Measurements from ENCODE around the gene SIN3A. TPM values are rescaled to one million over a fixed set of nuclear protein-coding genes. Genes with fewer than 3 reads are reported as not detected.

SIN3A gene
- total and polyA plus RNA-seq, 2 of the 8 experiments (the other 6 are each of a cell fraction or from before 2014, with no cell fraction given) = 69.5 to 109 TPM

DNA sequence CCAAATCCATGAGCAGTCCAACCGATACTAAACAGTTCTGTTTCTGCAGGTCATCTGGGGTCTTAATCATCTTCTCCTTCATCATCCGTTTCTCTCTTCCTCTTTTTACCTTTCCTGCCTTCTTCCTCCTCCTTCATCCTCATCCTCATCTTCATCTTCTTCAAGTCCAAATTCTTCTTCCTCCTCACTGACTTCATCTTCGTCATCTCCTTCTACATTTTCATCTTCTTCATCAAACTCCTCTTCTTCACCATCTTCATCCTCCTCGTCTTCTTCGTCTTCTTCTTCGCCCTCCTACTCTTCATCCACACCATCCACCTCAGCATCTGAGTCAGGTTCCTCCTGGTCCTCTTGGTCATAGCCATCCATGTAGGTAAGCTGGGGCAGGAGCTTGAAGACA is 129.8 kb downstream of the SIN3A start:
- H3K36me3 ChIP-seq (ENCODE audit: control insufficient read depth in 2 of 4, insufficient read depth in 4 of 4, low read length in 3 of 4) = no peaks in the 10 kb centered on the region
- no peak overlapping the region for H3K14ac ChIP-seq (ENCODE audit: insufficient read length)
- H3K4me1 ChIP-seq (replicated peaks in 1 of 4; ENCODE audit: control insufficient read depth in 3 of 4, insufficient read depth in 4 of 4, low read length in 3 of 4) = no peaks in the 10 kb centered on the region
- no peak overlapping the region for H3K56ac ChIP-seq (replicated peaks; ENCODE audit: insufficient read length, low read depth, low read length)
- peaks cover 0 to 2% of the 10 kb centered on the region in 2 experiments; a peak in 1 of 4 replicates for H3K9me3 ChIP-seq (ENCODE audit: insufficient read depth in 2 of 2, low read depth in 1 of 2, low read length in 1 of 2)
- no peaks in the 10 kb centered on the region for H3K79me2 ChIP-seq (ENCODE audit: control insufficient read depth in 1 of 2, insufficient read depth in 2 of 2, low read length in 2 of 2)
- no peak overlapping the region for H3K9ac ChIP-seq (replicated peaks in 1 of 4; ENCODE audit: extremely low read depth in 1 of 4, low read depth in 3 of 4, low read length in 3 of 4)
- H2BK5ac ChIP-seq (ENCODE audit: low read depth, low read length) = no peak overlapping the region
- H3K27ac ChIP-seq (ENCODE audit: low read depth, low read length) = no peak overlapping the region
- TF ChIP-seq NANOG (IDR thresholded peaks at IDR 0.05; ENCODE audit: insufficient read depth, low read depth, low read length, poor library complexity, severe bottlenecking) = no peak
- no peak for TF ChIP-seq EZH2 (IDR thresholded peaks at IDR 0.05; ENCODE audit: low read depth, low read length, severe bottlenecking)
- TF ChIP-seq MAFK (IDR thresholded peaks at IDR 0.05; ENCODE audit: low read depth, low read length) = no peak
- TF ChIP-seq, protein P1, sequence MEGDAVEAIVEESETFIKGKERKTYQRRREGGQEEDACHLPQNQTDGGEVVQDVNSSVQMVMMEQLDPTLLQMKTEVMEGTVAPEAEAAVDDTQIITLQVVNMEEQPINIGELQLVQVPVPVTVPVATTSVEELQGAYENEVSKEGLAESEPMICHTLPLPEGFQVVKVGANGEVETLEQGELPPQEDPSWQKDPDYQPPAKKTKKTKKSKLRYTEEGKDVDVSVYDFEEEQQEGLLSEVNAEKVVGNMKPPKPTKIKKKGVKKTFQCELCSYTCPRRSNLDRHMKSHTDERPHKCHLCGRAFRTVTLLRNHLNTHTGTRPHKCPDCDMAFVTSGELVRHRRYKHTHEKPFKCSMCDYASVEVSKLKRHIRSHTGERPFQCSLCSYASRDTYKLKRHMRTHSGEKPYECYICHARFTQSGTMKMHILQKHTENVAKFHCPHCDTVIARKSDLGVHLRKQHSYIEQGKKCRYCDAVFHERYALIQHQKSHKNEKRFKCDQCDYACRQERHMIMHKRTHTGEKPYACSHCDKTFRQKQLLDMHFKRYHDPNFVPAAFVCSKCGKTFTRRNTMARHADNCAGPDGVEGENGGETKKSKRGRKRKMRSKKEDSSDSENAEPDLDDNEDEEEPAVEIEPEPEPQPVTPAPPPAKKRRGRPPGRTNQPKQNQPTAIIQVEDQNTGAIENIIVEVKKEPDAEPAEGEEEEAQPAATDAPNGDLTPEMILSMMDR (IDR thresholded peaks at IDR 0.05; ENCODE audit: control extremely low read depth in 1 of 3, insufficient read depth in 1 of 3, low read depth in 1 of 3, low read length in 3 of 3) = no peak
- no peak for TF ChIP-seq SP4 (IDR thresholded peaks at IDR 0.05; ENCODE audit: low read length)
- TF ChIP-seq BCL11A (IDR thresholded peaks at IDR 0.05; ENCODE audit: low read depth in 2 of 2, low read length in 2 of 2) = no peak
- no peak for TF ChIP-seq POLR2AphosphoS5 (IDR thresholded peaks at IDR 0.05; ENCODE audit: low read depth, low read length)
- H2BK120ac ChIP-seq (replicated peaks; ENCODE audit: low read depth, low read length) = no peak overlapping the region
- FAIRE-seq = no peak
- H4K20me1 ChIP-seq (replicated peaks in 1 of 2; ENCODE audit: control insufficient read depth in 1 of 2, insufficient read depth in 2 of 2, low read length in 2 of 2) = no peaks in the 10 kb centered on the region
- H2AK5ac ChIP-seq (ENCODE audit: low read depth, low read length) = no peak overlapping the region
- H2BK20ac ChIP-seq (ENCODE audit: low read length) = no peak overlapping the region
- no peak overlapping the region for H2AFZ ChIP-seq (ENCODE audit: low read length)
- 85 to 100% methylated on average over 4 to 6 of the region's 6 CpGs for WGBS, 2 experiments (ENCODE audit: extremely low coverage in 1 of 2, insufficient coverage in 1 of 2, insufficient read length in 1 of 2, insufficient replicate concordance in 2 of 2, low coverage in 1 of 2, low lambda C conversion rate in 2 of 2, missing lambda C conversion rate in 1 of 2)
- H4K8ac ChIP-seq (ENCODE audit: extremely low read depth, insufficient read depth, low read length) = no peak overlapping the region
- no peaks in the 10 kb centered on the region for H3K79me1 ChIP-seq (ENCODE audit: low read depth, low read length)
- H3K4me2 ChIP-seq (ENCODE audit: insufficient read depth in 1 of 2, low read depth in 2 of 2, low read length in 2 of 2) = no peak overlapping the region
- H3K4ac ChIP-seq (replicated peaks; ENCODE audit: insufficient read length, low read depth, low read length) = no peak overlapping the region
- no peak overlapping the region for H3K4me3 ChIP-seq (ENCODE audit: extremely low read depth in 1 of 4, insufficient read depth in 2 of 4, low read depth in 3 of 4, low read length in 4 of 4)
- ChIA-PET POLR2A (ENCODE audit: partially characterized antibody) (no interaction called here), CTCF (ENCODE audit: partially characterized antibody) (interaction anchor here (0.9 to 1.1 kb wide), 3 partner anchors 13 to 263 kb away, joined by 3 to 6 read pairs (median 3); no protein-coding TSS in a partner anchor)
- H2BK15ac ChIP-seq (ENCODE audit: low read length) = no peak overlapping the region
- H4K5ac ChIP-seq (ENCODE audit: insufficient read length, low read depth, low read length) = no peak overlapping the region
- H3K23ac ChIP-seq (ENCODE audit: insufficient read length) = no peak overlapping the region
- no peaks in the 10 kb centered on the region for H3K27me3 ChIP-seq (replicated peaks in 1 of 4; ENCODE audit: control insufficient read depth in 3 of 4, extremely low read depth in 1 of 4, insufficient read depth in 3 of 4, low read length in 3 of 4)
- no peaks in the 10 kb centered on the region for H3K23me2 ChIP-seq (ENCODE audit: low read depth, low read length)
- no peak overlapping the region for H2BK12ac ChIP-seq (ENCODE audit: low read depth, low read length)
- no peak overlapping the region for H3K18ac ChIP-seq (ENCODE audit: extremely low read depth, low read length)
- no peak for DNase-seq (ENCODE audit: low read depth in 1 of 2, low spot score in 2 of 2)
- no peak overlapping the region for H4K91ac ChIP-seq (replicated peaks; ENCODE audit: insufficient read length, low read length)

Measured in H1 (cell line).